ENCODE results near the gene KIAA0586.
A peak's percentile ranks its signal among the peaks of the same experiment; 100 is the strongest.
"Not testable (repeated sequence)": the region's sequence is repeated elsewhere in the genome, so short reads cannot be mapped to it uniquely, and the experiment has no call there.

KIAA0586 gene

GRCh38 chr14:58465421-58465820, 37.9 kb downstream of the KIAA0586 start:
- DNase-seq, result no peak

- DNase-seq, result no peak
Observed at GRCh38 chr14:58466459-58466858, 38.9 kb downstream of the KIAA0586 start.

- no peak for DNase-seq
Observed at GRCh38 chr14:58467575-58467974, 40.1 kb downstream of the KIAA0586 start.

- DNase-seq, result no peak
Observed at GRCh38 chr14:58469309-58469708, 41.8 kb downstream of the KIAA0586 start.

- DNase-seq, result no peak
Observed at GRCh38 chr14:58476320-58476719, 48.8 kb downstream of the KIAA0586 start.

GRCh38 chr14:58477653-58478052, 50.1 kb downstream of the KIAA0586 start:
- no peak for DNase-seq

- DNase-seq, result not testable (repeated sequence)
Observed at GRCh38 chr14:58478329-58478728, 50.8 kb downstream of the KIAA0586 start.

GRCh38 chr14:58479975-58480374, 52.5 kb downstream of the KIAA0586 start:
- DNase-seq, result no peak

- DNase-seq, result no peak
Observed at GRCh38 chr14:58484176-58484575, 56.7 kb downstream of the KIAA0586 start.

- peak; percentile 59 for DNase-seq
Observed at GRCh38 chr14:58488550-58488949, 61.0 kb downstream of the KIAA0586 start.

- no peak for DNase-seq
Observed at GRCh38 chr14:58491593-58491992, 64.1 kb downstream of the KIAA0586 start.

GRCh38 chr14:58492044-58492443, 64.5 kb downstream of the KIAA0586 start:
- no peak for DNase-seq

GRCh38 chr14:58501214-58501816, 73.8 kb downstream of the KIAA0586 start:
- peak; percentile 60 for DNase-seq

- no peak for DNase-seq
Observed at GRCh38 chr14:58513272-58513671, 85.8 kb downstream of the KIAA0586 start.

- no peak for DNase-seq
Observed at GRCh38 chr14:58517592-58517991, 90.1 kb downstream of the KIAA0586 start.

GRCh38 chr14:58525691-58526090, 98.2 kb downstream of the KIAA0586 start:
- not testable (repeated sequence) for DNase-seq

- no peak for DNase-seq
Observed at GRCh38 chr14:58533446-58533845, 105.9 kb downstream of the KIAA0586 start.

GRCh38 chr14:58535044-58535443, 107.5 kb downstream of the KIAA0586 start:
- DNase-seq, result no peak

- no peak for DNase-seq
Observed at GRCh38 chr14:58537004-58537403, 109.5 kb downstream of the KIAA0586 start.

- no peak for DNase-seq
Observed at GRCh38 chr14:58540749-58541632, 113.5 kb downstream of the KIAA0586 start.

- DNase-seq, result no peak
Observed at GRCh38 chr14:58541633-58542022, 114.1 kb downstream of the KIAA0586 start.

- no peak for DNase-seq
Observed at GRCh38 chr14:58543253-58543652, 115.7 kb downstream of the KIAA0586 start.

GRCh38 chr14:58547649-58548048, 120.1 kb downstream of the KIAA0586 start:
- no peak for DNase-seq

- DNase-seq, result no peak
Observed at GRCh38 chr14:58549105-58549757, 121.7 kb downstream of the KIAA0586 start.

Data from activated CD4-positive, alpha-beta T cell treated with anti-CD3 and anti-CD28 coated beads, Interleukin-2, Interleukin-6, amounts not matched to agents 100 ng/mL and 50 ng/mL, durations not matched to agents 16 hours and 8 hours (primary cell).